Pancreas (tissue), 10 donors: Measurements from ENCODE around the gene FNDC3B. TPM values are rescaled to one million over a fixed set of nuclear protein-coding genes. Genes with fewer than 3 reads are reported as not detected.
A peak's percentile ranks its signal among the peaks of the same experiment; 100 is the strongest.

ENCODE experiments used
- ATAC-seq, 4 donors: fragments of 200-7000 bp; cut with Tn5 transposase; one replicate each; pipeline versions ENCODE4 v1.8.0 to v1.9.1; 2020; ENCODE audit warnings: mild to moderate bottlenecking in 4 of 4, moderate library complexity in 4 of 4
- DNase-seq, 6 donors: peaks; one replicate each; pipeline ENCODE4 v3.0.0-alpha.2; 2020
- FAIRE-seq: peaks from 2 replicates; lab custom pipeline; 2012; peaks lifted over from hg19 to GRCh38; lab: Jason Lieb, UNC
- H3K27ac ChIP-seq, 4 donors: fragments of 200-600 bp; sonication (generic); 1 replicate in 3 of 4; 2 replicates in 1 of 4; pipeline versions ENCODE4 v1.5.0 to v1.8.0; 2020
- H3K27me3 ChIP-seq, 4 donors: fragments of 200-600 bp; one replicate each; pipeline ENCODE4 v1.8.0; 2021
- H3K36me3 ChIP-seq, 3 donors: fragments of 200-600 bp; sonication (generic) in 1 of 3; one replicate each; pipeline versions ENCODE4 v1.5.0 to v1.8.0; 2020 to 2021
- H3K4me1 ChIP-seq, 3 donors: fragments of 200-600 bp; one replicate each; pipeline ENCODE4 v1.8.0; 2021
- H3K4me3 ChIP-seq, 4 donors: fragments of 200-600 bp; sonication (generic) in 2 of 4; one replicate each; pipeline versions ENCODE4 v1.5.0 to v1.8.0; 2020 to 2021
- H3K9me3 ChIP-seq, 4 donors: fragments of 200-600 bp; one replicate each; pipeline ENCODE4 v1.8.0; 2021
- WGBS, 2 donors: extraction: QIAGEN DNeasy Blood & Tissue Kit; methylation state at CpG; one replicate each; pipeline ENCODE4 v1.1.7; 2013; 5-methylcytosine and 5-hydroxymethylcytosine counted together
- intact Hi-C, 3 donors: fragments of 100-400 bp; cut with DNase I; formaldehyde crosslinking; loops; one replicate each; pipeline versions ENCODE4 v1.11.1 to v1.14.2; 2022
- polyA plus RNA-seq, 2 donors: library from polyadenylated mRNA; stranded (reverse); fragments of 200-250 nt; gene quantifications; one replicate each; pipeline ENCODE4 v1.2.3, GENCODE V29; 2013
- total RNA-seq, 6 donors: library from RNA; stranded (reverse); fragmentation: NEBNext Ultra II Directional in 4 of 6; extraction: Animal tissue kit (Norgen Biotek cat#: 25700) in 4 of 6; gene quantifications; one replicate each; pipeline versions ENCODE4 v1.2.1 to v1.2.4, GENCODE V29; 2021 to 2023
- TF ChIP-seq, protein P1 (sequence below), 4 donors: fragments of 200-600 bp; sonication (generic) in 3 of 4; IDR thresholded peaks; one replicate each; pipeline versions ENCODE4 v1.5.0 to v1.8.0; 2021; ENCODE audit warnings: antibody characterized with exemption in 4 of 4
- donor health status: healthy with polysubstance abuse.
- donor health status: DM: no; HTN: no; CAD: no; lungs with moderate emphysema.
- donor health status: DM: no; HTN: no; CAD: no.
- donor health status: control.
- donor health status: control.
- donor health status: Bipolar disorder and iron deficiency.
- donor health status: DM: yes; HTN: yes; CAD: no.
- donor health status: DM: no; HTN: no; CAD: no.
- donor health status: DM: no; HTN: no; CAD: no.
- donor health status: DM: yes; HTN: yes; CAD: no.

The FNDC3B gene
- total and polyA plus RNA-seq, 8 donors: 9.3 to 126 (median 73.2) TPM

DNA sequence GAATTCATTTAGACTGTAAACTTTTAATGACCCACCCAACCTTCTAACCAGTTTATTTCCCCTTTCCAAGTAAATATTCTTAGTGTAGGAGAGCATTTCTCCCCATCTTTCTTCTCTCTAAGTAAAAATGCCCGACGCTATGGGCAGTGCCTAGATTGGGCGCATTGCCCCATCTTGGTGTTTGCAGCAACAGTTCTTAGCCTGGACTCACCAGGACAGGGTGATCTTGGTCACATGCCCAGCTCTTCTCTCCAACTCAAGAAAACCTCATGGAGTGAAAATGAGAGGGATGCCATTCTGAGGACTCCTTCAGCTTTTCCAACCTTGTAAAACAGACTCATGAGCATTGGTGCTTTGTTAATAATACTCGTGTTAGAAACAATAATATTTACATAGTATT is 332.2 kb downstream of the FNDC3B start:
- intact Hi-C loops: no loop called here
- H3K36me3 ChIP-seq: peaks cover 0 to 13% (median 4%) of the 10 kb centered on the region in 3 donors
- no peak for FAIRE-seq
- TF ChIP-seq, protein P1, sequence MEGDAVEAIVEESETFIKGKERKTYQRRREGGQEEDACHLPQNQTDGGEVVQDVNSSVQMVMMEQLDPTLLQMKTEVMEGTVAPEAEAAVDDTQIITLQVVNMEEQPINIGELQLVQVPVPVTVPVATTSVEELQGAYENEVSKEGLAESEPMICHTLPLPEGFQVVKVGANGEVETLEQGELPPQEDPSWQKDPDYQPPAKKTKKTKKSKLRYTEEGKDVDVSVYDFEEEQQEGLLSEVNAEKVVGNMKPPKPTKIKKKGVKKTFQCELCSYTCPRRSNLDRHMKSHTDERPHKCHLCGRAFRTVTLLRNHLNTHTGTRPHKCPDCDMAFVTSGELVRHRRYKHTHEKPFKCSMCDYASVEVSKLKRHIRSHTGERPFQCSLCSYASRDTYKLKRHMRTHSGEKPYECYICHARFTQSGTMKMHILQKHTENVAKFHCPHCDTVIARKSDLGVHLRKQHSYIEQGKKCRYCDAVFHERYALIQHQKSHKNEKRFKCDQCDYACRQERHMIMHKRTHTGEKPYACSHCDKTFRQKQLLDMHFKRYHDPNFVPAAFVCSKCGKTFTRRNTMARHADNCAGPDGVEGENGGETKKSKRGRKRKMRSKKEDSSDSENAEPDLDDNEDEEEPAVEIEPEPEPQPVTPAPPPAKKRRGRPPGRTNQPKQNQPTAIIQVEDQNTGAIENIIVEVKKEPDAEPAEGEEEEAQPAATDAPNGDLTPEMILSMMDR (IDR thresholded peaks at IDR 0.05): no peak
- H3K4me3 ChIP-seq: no peak overlapping the region
- H3K27me3 ChIP-seq: no peaks in the 10 kb centered on the region
- H3K27ac ChIP-seq: no peak overlapping the region
- no peak for ATAC-seq
- DNase-seq: no peak
- H3K9me3 ChIP-seq: no peaks in the 10 kb centered on the region
- 90 to 92% methylated on average over 4 of the region's 4 CpGs for WGBS, 2 donors
- peaks cover 0 to 15% (median 7%) of the 10 kb centered on the region in 3 donors for H3K4me1 ChIP-seq

DNA sequence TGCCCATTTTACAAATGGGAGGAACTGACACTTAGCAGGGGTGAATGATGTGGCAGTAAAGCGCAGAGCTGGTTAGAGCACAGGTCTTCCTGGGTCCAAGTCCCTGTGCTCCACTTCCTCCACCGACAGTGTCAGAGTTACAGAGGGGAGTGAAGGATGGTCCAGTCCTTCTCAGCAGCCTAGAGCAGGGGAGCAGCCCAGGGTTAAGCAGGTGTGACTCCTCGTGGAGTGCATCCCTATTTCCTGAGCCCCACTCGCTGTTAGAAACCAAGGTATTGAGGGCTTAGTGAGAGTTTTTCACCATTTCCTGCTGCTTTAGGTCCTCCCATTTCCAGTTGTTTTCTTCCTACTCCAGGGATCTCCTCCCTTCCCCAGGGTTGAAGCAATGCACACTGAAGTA is 333.5 kb downstream of the FNDC3B start:
- TF ChIP-seq, protein P1 (IDR thresholded peaks at IDR 0.05): no peak
- ATAC-seq: no peak
- no peaks in the 10 kb centered on the region for H3K27me3 ChIP-seq
- intact Hi-C loops: no loop called here
- no peak for FAIRE-seq
- 86 to 95% methylated on average over 4 of the region's 4 CpGs for WGBS, 2 donors
- DNase-seq: no peak
- no peaks in the 10 kb centered on the region for H3K9me3 ChIP-seq
- H3K4me1 ChIP-seq: peaks cover 0 to 23% (median 7%) of the 10 kb centered on the region in 3 donors
- no peak overlapping the region for H3K27ac ChIP-seq
- H3K4me3 ChIP-seq: no peak overlapping the region
- peaks cover 0 to 13% (median under 1%) of the 10 kb centered on the region in 3 donors for H3K36me3 ChIP-seq

- Histone ChIP-seq H3K9me3 (no peaks in the 10 kb centered on the region), H3K4me3 (no peak overlapping the region), H3K27ac (no peak overlapping the region), H3K27me3 (no peaks in the 10 kb centered on the region), H3K4me1 (peaks cover 0 to 23% (median 7%) of the 10 kb centered on the region in 3 donors), H3K36me3 (peaks cover 4 to 21% (median 6%) of the 10 kb centered on the region in 3 donors)
- 88 to 91% methylated on average over 5 of the region's 5 CpGs for WGBS, 2 donors
- intact Hi-C loops: no loop called here
- DNase-seq (no peak), ATAC-seq (no peak), FAIRE-seq (no peak)
- TF ChIP-seq, protein P1 (IDR thresholded peaks at IDR 0.05): no peak
Observed at GRCh38 chr3:172373912-172374311, 334.5 kb downstream of the FNDC3B start.

DNA sequence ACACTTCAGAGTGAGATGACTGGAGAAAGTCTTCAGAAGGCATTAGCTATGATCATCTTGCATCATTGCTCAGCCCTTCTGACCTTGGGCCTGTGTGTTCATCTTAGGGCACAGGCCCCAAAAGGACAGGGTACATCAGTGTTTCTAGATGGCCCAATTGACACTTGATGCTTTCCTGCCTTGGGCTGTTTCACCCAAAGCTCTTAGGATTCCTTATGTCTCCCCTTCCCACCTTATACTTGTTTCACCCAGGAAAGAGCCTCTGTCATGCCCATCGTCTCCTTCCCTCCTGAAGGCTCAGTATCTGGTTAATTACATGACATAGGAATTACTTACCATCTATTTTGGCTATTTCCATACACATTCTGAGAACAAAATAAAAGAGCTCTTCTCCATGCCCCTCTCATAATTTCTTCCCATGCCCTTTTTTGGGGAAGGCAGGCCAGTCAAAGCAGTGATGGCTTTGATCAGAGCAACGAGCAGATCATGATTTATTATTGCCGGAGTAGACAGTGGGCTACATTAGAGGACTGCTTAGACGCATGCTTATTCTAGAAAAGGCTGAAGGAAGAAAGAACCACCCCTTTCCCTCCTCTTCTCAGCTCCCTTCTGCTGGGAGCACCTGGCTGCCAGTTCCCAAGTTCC is 335.9 kb downstream of the FNDC3B start:
- Histone ChIP-seq H3K27ac (no peak overlapping the region), H3K4me3 (no peak overlapping the region), H3K36me3 (peaks cover 4 to 34% (median 19%) of the 10 kb centered on the region in 3 donors), H3K9me3 (no peaks in the 10 kb centered on the region), H3K4me1 (peaks cover 0 to 8% (median 7%) of the 10 kb centered on the region in 3 donors), H3K27me3 (no peaks in the 10 kb centered on the region)
- DNase-seq (no peak), FAIRE-seq (no peak), ATAC-seq (no peak)
- TF ChIP-seq, protein P1 (IDR thresholded peaks at IDR 0.05): no peak
- intact Hi-C loops: no loop called here
- WGBS, 2 donors: 89 to 94% methylated on average over 4 of the region's 4 CpGs

- Histone ChIP-seq H3K9me3 (no peaks in the 10 kb centered on the region), H3K4me3 (no peak overlapping the region), H3K27me3 (no peaks in the 10 kb centered on the region), H3K36me3 (peaks cover 4 to 39% (median 29%) of the 10 kb centered on the region in 3 donors), H3K27ac (no peak overlapping the region), H3K4me1 (peaks cover 0 to 7% (median 7%) of the 10 kb centered on the region in 3 donors)
- intact Hi-C loops: no loop called here
- peak; percentile 33 to 64 (median 52) for ATAC-seq
- no peak for DNase-seq
- TF ChIP-seq, protein P1 (IDR thresholded peaks at IDR 0.05): no peak
- no peak for FAIRE-seq
Observed at GRCh38 chr3:172376402-172376801, 337.0 kb downstream of the FNDC3B start.
